ENCODE results near the gene CAPG. TPM values are rescaled to one million over a fixed set of nuclear protein-coding genes. Genes with fewer than 3 reads are reported as not detected.

CAPG gene
- total and polyA plus RNA-seq, 9 of the 15 experiments (the other 6 are each of a cell fraction or from before 2014, with no cell fraction given): 10.6 to 90.4 (median 56.0) TPM

GRCh38 chr2:85418132-85419008, 8.2 kb upstream of the CAPG start, which contains the start of gene SH2D6 (continued):
- TF ChIP-seq MGA (IDR thresholded peaks at IDR 0.05) (peak; percentile 99), CTCFL (IDR thresholded peaks at IDR 0.05; ENCODE audit: borderline replicate concordance, insufficient read depth, low read depth, low read length, poor library complexity, severe bottlenecking) (no peak), ETV5 (CRISPR knock-in tag; IDR thresholded peaks at IDR 0.05; ENCODE audit: low read depth) (0 out of 2 replicates have a peak, but pooled peaks have one; percentile 48), CC2D1A (IDR thresholded peaks at IDR 0.05) (0 out of 2 replicates have a peak, but pooled peaks have one; percentile 11), GABPB1 (CRISPR knock-in tag; IDR thresholded peaks at IDR 0.05) (peak; percentile 78), ZNF134 (CRISPR knock-in tag; conservative IDR thresholded peaks at IDR 0.05) (no peak; the same call in none of the 2 replicates), SMAD1 (IDR thresholded peaks at IDR 0.05; ENCODE audit: low read depth, low read length, partially characterized antibody) (peak; percentile 36), U2AF1 (optimal IDR thresholded peaks at IDR 0.05; ENCODE audit: low read depth, low read length) (peak; percentile 76), PHF8 (IDR thresholded peaks at IDR 0.05; ENCODE audit: borderline replicate concordance, low read length) (peak; percentile 90), ZNF740 (CRISPR knock-in tag; IDR thresholded peaks at IDR 0.05) (no peak), ZNF740 (tag; IDR thresholded peaks at IDR 0.05) (peak in 1 of 2 experiments; percentile 65; a peak in 1 of 4 replicates)
